ENCODE measurements around the gene PLPPR3. TPM values are rescaled to one million over a fixed set of nuclear protein-coding genes. Genes with fewer than 3 reads are reported as not detected.

Gene PLPPR3
- total RNA-seq, 1 experiment from 2014 or later, result 63.7 TPM

GRCh38 chr19:845707-846521 lies 24.2 kb upstream of the PLPPR3 start:
- peaks cover 7% of the 10 kb centered on the region for H3K4me1 ChIP-seq (ENCODE audit: control insufficient read depth, insufficient read depth, low read length)
- no peak overlapping the region for H3K27ac ChIP-seq (ENCODE audit: low read length)
- TF ChIP-seq POLR2AphosphoS5 (IDR thresholded peaks at IDR 0.05; ENCODE audit: low read depth, low read length) (no peak), REST (IDR thresholded peaks at IDR 0.05; ENCODE audit: insufficient read depth in 1 of 2, low read depth in 2 of 2, low read length in 1 of 2) (no peak; a peak in 1 of 4 replicates), CTCF (IDR thresholded peaks at IDR 0.05) (no peak), SIN3A (IDR thresholded peaks at IDR 0.05; ENCODE audit: borderline replicate concordance, insufficient read depth, low read depth, low read length) (no peak)
- no peaks in the 10 kb centered on the region for H3K27me3 ChIP-seq (ENCODE audit: control insufficient read depth, insufficient read depth, low read length)
- in situ Hi-C loops (cut with HindIII; ENCODE audit: low pct_unique_long_range_greater_than_20kb, low sequenced_read_pairs) (no loop called here), intact Hi-C loops (cut with micrococcal nuclease; ENCODE audit: unreplicated experiment) (no loop called here)
- no peaks in the 10 kb centered on the region for H3K36me3 ChIP-seq (ENCODE audit: control insufficient read depth, insufficient read depth, low read length)
- H3K4me3 ChIP-seq (ENCODE audit: low read depth in 2 of 2, low read length in 2 of 2), result no peak overlapping the region
- BruUV-seq (replicated peaks), result no TSS peak
- H3K9me3 ChIP-seq (ENCODE audit: control insufficient read depth, insufficient read depth, low read depth, low read length), result no peaks in the 10 kb centered on the region
- POLR2A ChIA-PET, result no interaction called here
- DNase-seq (ENCODE audit: low read depth, low spot score), result no peak
- ATAC-seq, result no peak
- CTCF ChIA-PET, result no interaction called here

- CTCF ChIA-PET, result no interaction called here
These were observed 22.8 kb upstream of the PLPPR3 start for GRCh38 chr19:844546-844971.

More at GRCh38 chr19:844546-844971, 22.8 kb upstream of the PLPPR3 start:
- Histone ChIP-seq H3K4me1 (ENCODE audit: control insufficient read depth, insufficient read depth, low read length) (peaks cover 4% of the 10 kb centered on the region; the same call in 1 of the 2 replicates), H3K9me3 (ENCODE audit: control insufficient read depth, insufficient read depth, low read depth, low read length) (no peaks in the 10 kb centered on the region), H3K4me3 (ENCODE audit: low read depth in 2 of 2, low read length in 2 of 2) (no peak overlapping the region), H3K27me3 (ENCODE audit: control insufficient read depth, insufficient read depth, low read length) (no peaks in the 10 kb centered on the region), H3K27ac (ENCODE audit: low read length) (no peak overlapping the region), H3K36me3 (ENCODE audit: control insufficient read depth, insufficient read depth, low read length) (no peaks in the 10 kb centered on the region)
- POLR2A ChIA-PET, result no interaction called here
- BruUV-seq (replicated peaks), result no TSS peak
- intact Hi-C loops (cut with micrococcal nuclease; ENCODE audit: unreplicated experiment), result no loop called here
- ATAC-seq (no peak), DNase-seq (ENCODE audit: low read depth, low spot score) (no peak)
- in situ Hi-C loops (cut with HindIII; ENCODE audit: low pct_unique_long_range_greater_than_20kb, low sequenced_read_pairs), result no loop called here
- TF ChIP-seq CTCF (IDR thresholded peaks at IDR 0.05) (no peak), REST (IDR thresholded peaks at IDR 0.05; ENCODE audit: insufficient read depth in 1 of 2, low read depth in 2 of 2, low read length in 1 of 2) (no peak), TCF7L2 (IDR thresholded peaks at IDR 0.05; ENCODE audit: low read depth, low read length) (no peak), SIN3A (IDR thresholded peaks at IDR 0.05; ENCODE audit: borderline replicate concordance, insufficient read depth, low read depth, low read length) (no peak), POLR2AphosphoS5 (IDR thresholded peaks at IDR 0.05; ENCODE audit: low read depth, low read length) (no peak)
